ENCODE measurements around the gene PHRF1.
A peak's percentile ranks its signal among the peaks of the same experiment; 100 is the strongest.

The PHRF1 gene

GRCh38 chr11:607020-607780, 30.9 kb downstream of the PHRF1 start:
- Mint-ChIP-seq H3K27ac (no peak overlapping the region), H3K9me3 (ENCODE audit: low read depth) (no peaks in the 10 kb centered on the region), H3K4me1 (ENCODE audit: low read depth) (peaks cover 2% of the 10 kb centered on the region), H3K4me3 (no peak overlapping the region), H3K36me3 (no peaks in the 10 kb centered on the region), H3K27me3 (no peaks in the 10 kb centered on the region)

GRCh38 chr11:607971-608659, 31.8 kb downstream of the PHRF1 start:
- Mint-ChIP-seq H3K4me3 (no peak overlapping the region), H3K36me3 (no peaks in the 10 kb centered on the region), H3K27me3 (no peaks in the 10 kb centered on the region)

GRCh38 chr11:608791-609251, 32.6 kb downstream of the PHRF1 start:
- Mint-ChIP-seq H3K4me3 (no peak overlapping the region), H3K36me3 (no peaks in the 10 kb centered on the region), H3K27me3 (no peaks in the 10 kb centered on the region), H3K4me1 (ENCODE audit: low read depth) (peaks cover 2% of the 10 kb centered on the region), H3K27ac (no peak overlapping the region), H3K9me3 (ENCODE audit: low read depth) (no peaks in the 10 kb centered on the region)

More at GRCh38 chr11:607971-608659, 31.8 kb downstream of the PHRF1 start:
- Mint-ChIP-seq H3K9me3 (ENCODE audit: low read depth) (no peaks in the 10 kb centered on the region), H3K4me1 (ENCODE audit: low read depth) (peaks cover 2% of the 10 kb centered on the region), H3K27ac (no peak overlapping the region)

DNA sequence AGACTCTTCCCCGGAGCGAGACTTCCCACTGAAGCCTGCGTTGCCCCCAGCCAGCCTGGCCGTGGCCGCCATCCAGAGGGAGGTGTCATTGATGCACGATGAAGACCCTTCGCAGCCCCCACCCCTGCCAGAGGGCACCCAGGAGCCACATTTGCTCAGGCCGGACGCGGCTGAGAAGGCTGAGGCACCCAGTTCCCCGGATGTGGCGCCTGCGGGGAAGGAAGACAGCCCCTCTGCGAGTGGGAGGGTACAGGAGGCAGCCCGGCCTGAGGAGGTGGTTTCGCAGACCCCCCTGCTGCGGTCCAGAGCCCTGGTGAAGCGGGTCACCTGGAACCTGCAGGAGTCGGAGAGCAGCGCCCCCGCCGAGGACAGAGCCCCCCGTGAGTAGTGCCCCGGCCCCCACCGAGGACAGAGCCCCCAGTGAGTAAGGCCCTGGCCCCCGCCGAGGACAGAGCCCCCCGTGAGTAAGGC, 33.1 kb downstream of the PHRF1 start:
- no peaks in the 10 kb centered on the region for H3K36me3 Mint-ChIP-seq
- H3K27me3 Mint-ChIP-seq = no peaks in the 10 kb centered on the region
- no peak overlapping the region for H3K27ac Mint-ChIP-seq
- H3K4me3 Mint-ChIP-seq = no peak overlapping the region
- no peaks in the 10 kb centered on the region for H3K9me3 Mint-ChIP-seq (ENCODE audit: low read depth)
- peaks cover 6% of the 10 kb centered on the region for H3K4me1 Mint-ChIP-seq (ENCODE audit: low read depth)

GRCh38 chr11:610146-610801, 34.0 kb downstream of the PHRF1 start:
- Mint-ChIP-seq H3K4me3 (no peak overlapping the region), H3K27me3 (no peaks in the 10 kb centered on the region), H3K4me1 (ENCODE audit: low read depth) (peaks cover 10% of the 10 kb centered on the region), H3K9me3 (ENCODE audit: low read depth) (no peaks in the 10 kb centered on the region), H3K27ac (no peak overlapping the region), H3K36me3 (no peaks in the 10 kb centered on the region)

GRCh38 chr11:611001-611996, 35.0 kb downstream of the PHRF1 start:
- peaks cover 11% of the 10 kb centered on the region for H3K4me1 Mint-ChIP-seq (ENCODE audit: low read depth)
- no peaks in the 10 kb centered on the region for H3K36me3 Mint-ChIP-seq
- no peak overlapping the region for H3K27ac Mint-ChIP-seq
- H3K4me3 Mint-ChIP-seq = no peak overlapping the region
- H3K27me3 Mint-ChIP-seq = no peaks in the 10 kb centered on the region
- no peaks in the 10 kb centered on the region for H3K9me3 Mint-ChIP-seq (ENCODE audit: low read depth)

DNA sequence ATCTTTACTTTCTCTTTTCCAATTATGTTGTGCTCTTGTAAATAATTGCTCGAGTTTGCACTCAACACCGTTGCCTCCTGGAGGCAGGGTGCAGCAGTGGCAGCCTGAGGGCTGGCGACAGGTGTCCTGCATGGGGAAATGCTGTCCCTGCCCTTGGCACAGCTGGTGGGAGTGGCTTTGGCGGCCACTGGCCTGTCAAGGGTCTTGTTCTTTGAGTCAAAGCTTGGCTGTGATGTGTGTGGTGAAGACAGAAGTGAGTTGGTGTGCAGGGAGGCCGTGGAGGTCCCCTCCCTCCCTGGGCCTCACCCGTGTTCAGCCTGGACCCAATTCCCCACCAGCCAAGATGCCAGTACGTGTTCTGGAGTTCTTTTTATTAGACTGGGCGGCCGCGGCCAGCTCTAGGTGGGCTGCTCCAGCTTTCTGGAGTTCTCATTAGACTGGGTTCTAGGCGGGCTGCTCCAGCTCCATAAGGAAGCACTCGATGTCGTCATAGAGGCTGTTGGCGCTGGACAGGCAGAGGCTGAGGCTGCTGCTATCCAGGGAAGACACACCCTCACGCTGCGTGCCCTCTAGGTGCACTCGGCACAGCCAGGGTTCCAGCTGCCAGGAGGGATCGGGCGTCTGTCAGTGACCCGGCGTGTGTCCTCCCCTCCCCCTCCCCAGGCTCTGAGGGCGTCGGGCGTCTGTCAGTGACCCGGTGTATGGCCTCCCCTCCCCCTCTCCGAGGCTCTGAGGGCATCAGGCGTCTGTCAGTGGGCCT, 36.1 kb downstream of the PHRF1 start:
- Mint-ChIP-seq H3K27ac (peak overlapping the region; percentile 50), H3K4me1 (ENCODE audit: low read depth) (peaks cover 11% of the 10 kb centered on the region), H3K36me3 (no peaks in the 10 kb centered on the region), H3K9me3 (ENCODE audit: low read depth) (no peaks in the 10 kb centered on the region), H3K27me3 (no peaks in the 10 kb centered on the region), H3K4me3 (no peak overlapping the region)

GRCh38 chr11:612961-613300, 36.7 kb downstream of the PHRF1 start:
- no peaks in the 10 kb centered on the region for H3K36me3 Mint-ChIP-seq
- peaks cover 11% of the 10 kb centered on the region for H3K4me1 Mint-ChIP-seq (ENCODE audit: low read depth)
- H3K4me3 Mint-ChIP-seq = no peak overlapping the region
- H3K9me3 Mint-ChIP-seq (ENCODE audit: low read depth) = no peaks in the 10 kb centered on the region
- no peaks in the 10 kb centered on the region for H3K27me3 Mint-ChIP-seq
- no peak overlapping the region for H3K27ac Mint-ChIP-seq

DNA sequence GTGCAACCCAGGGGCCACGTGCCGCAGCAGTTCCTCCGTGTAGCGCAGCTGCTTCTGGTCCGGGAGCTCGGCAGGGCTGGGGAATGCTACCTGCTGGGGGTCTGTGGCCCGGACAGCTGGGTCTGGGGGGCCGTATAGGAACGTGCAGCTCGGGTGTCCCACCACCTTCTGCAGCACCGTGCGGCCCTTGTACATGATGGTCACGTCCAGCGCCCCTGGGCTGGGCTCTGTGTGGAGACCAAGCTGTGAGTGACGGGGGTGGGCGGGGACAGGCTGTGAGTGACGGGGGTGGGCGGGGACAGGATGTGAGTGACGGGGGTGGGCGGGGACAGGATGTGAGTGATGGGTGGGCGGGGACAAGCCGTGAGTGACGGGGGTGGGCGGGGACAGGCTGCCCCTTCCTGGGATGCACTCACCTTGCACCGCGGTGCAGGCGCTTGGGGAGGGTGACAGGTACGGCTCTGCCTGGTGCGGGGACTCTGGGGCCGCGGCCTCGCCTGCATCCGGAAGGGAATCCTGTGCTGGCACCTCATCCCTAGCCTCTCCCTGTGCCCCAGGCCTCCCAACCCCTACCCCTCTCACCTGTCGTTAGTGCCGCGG, 37.2 kb downstream of the PHRF1 start:
- H3K36me3 Mint-ChIP-seq = no peaks in the 10 kb centered on the region
- H3K4me1 Mint-ChIP-seq (ENCODE audit: low read depth) = peaks cover 11% of the 10 kb centered on the region
- H3K27ac Mint-ChIP-seq = no peak overlapping the region
- H3K9me3 Mint-ChIP-seq (ENCODE audit: low read depth) = no peaks in the 10 kb centered on the region
- H3K27me3 Mint-ChIP-seq = no peaks in the 10 kb centered on the region
- no peak overlapping the region for H3K4me3 Mint-ChIP-seq

DNA sequence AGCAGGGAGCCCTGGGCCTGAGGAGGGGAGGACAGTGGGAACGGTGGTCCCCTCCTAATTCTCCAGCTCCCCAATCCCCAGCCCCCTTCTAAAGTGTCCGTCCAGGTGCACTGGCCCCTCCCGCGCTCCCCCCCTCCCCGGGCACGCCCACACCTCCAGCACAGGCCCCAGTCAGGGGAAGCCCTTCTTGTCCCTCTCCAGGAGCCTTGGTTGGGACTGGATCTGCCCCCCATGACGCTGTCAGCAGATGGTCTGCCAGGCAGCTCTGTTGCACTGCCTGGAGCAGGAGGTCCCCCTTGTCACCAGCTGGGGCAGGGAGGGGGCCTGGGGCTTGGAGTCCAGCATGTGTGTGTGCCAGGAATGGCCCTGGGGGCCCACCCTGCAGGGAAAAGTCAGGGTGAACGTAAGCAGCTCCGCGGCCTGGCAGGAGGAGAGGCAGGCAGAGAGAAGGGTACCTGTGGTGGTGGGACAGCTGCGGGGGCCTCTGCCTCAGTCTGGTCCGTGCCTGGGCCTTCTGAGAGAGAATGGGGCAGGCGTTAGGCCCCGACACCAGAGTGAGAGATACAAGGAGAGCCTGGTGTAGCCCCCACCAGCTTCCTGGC, 37.9 kb downstream of the PHRF1 start:
- Mint-ChIP-seq H3K27me3 (no peaks in the 10 kb centered on the region), H3K9me3 (ENCODE audit: low read depth) (no peaks in the 10 kb centered on the region), H3K4me1 (ENCODE audit: low read depth) (peaks cover 11% of the 10 kb centered on the region), H3K36me3 (no peaks in the 10 kb centered on the region), H3K4me3 (peak overlapping the region; percentile 80), H3K27ac (peak overlapping the region; percentile 81)

GRCh38 chr11:614623-615503, 38.6 kb downstream of the PHRF1 start:
- no peaks in the 10 kb centered on the region for H3K27me3 Mint-ChIP-seq
- H3K4me1 Mint-ChIP-seq (ENCODE audit: low read depth) = peaks cover 11% of the 10 kb centered on the region
- peak overlapping the region; percentile 87 for H3K4me3 Mint-ChIP-seq
- H3K27ac Mint-ChIP-seq = peak overlapping the region; percentile 81
- no peaks in the 10 kb centered on the region for H3K36me3 Mint-ChIP-seq
- H3K9me3 Mint-ChIP-seq (ENCODE audit: low read depth) = no peaks in the 10 kb centered on the region

GRCh38 chr11:615504-616319, 39.4 kb downstream of the PHRF1 start, which contains the start of gene IRF7:
Gene IRF7, minus strand, starts transcription at chr11:615950. Its CDS starts 586 bp downstream, at chr11:615364.
- no peaks in the 10 kb centered on the region for H3K36me3 Mint-ChIP-seq
- peak within 1 kb of the TSS; percentile 87 for H3K4me3 Mint-ChIP-seq
- H3K27me3 Mint-ChIP-seq = no peaks in the 10 kb centered on the region
- peak within 1 kb of the TSS; percentile 76 for H3K27ac Mint-ChIP-seq
- peaks cover 11% of the 10 kb centered on the region for H3K4me1 Mint-ChIP-seq (ENCODE audit: low read depth)
- H3K9me3 Mint-ChIP-seq (ENCODE audit: low read depth) = no peaks in the 10 kb centered on the region

Measured in activated naive CD8-positive, alpha-beta T cell (primary cell).